Choroid plexus epithelial cell (primary cell): ENCODE data around the gene LRP1.

Source experiments
- DNase-seq: peaks from one replicate; pipeline ENCODE4 v3.0.0-alpha.2; 2010; ENCODE audit warnings: low read depth
- H3K4me3 ChIP-seq: 2 replicates; pipeline ENCODE4 v1.5.1; 2011; ENCODE audit warnings: low read depth, mild to moderate bottlenecking, control low read depth, low read length, moderate library complexity
- TF ChIP-seq, protein P1 (sequence below): conservative IDR thresholded peaks from 2 replicates; pipeline ENCODE4 v1.5.1; 2011; ENCODE audit warnings: low read depth, mild to moderate bottlenecking, control low read depth, inconsistent platforms, low read length, moderate library complexity

The LRP1 gene

DNA sequence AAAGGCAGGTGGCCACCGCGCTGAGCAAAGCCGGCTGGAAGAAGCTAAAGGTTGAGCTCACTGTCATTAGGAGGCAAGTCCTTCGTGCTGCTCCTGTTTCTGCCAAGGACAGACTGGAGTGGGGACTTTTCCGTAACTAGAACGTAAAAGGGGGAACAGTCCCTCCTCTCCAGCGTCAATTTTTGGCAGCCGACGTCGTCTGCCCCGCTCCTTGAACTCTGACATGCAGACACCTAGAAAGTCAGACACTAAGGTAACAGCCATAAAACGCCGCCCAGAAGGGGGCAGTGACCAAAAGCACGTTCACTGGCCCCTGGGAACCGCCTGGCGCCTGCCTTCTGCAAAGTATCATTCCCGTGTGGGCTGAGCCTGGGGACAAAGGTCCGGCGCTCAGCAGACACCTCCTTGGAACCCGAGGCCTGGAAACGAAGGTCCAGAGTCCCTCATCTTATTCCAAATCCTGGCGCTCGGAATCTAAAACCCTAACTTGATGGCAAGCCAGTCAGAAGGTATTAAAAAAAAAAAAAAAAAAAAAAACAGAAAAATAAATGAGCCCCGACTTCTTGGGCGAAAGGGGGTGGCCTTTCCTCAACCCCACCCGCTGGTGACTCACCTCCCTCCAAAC is 1.1 kb upstream of the LRP1 start:
- TF ChIP-seq, protein P1, sequence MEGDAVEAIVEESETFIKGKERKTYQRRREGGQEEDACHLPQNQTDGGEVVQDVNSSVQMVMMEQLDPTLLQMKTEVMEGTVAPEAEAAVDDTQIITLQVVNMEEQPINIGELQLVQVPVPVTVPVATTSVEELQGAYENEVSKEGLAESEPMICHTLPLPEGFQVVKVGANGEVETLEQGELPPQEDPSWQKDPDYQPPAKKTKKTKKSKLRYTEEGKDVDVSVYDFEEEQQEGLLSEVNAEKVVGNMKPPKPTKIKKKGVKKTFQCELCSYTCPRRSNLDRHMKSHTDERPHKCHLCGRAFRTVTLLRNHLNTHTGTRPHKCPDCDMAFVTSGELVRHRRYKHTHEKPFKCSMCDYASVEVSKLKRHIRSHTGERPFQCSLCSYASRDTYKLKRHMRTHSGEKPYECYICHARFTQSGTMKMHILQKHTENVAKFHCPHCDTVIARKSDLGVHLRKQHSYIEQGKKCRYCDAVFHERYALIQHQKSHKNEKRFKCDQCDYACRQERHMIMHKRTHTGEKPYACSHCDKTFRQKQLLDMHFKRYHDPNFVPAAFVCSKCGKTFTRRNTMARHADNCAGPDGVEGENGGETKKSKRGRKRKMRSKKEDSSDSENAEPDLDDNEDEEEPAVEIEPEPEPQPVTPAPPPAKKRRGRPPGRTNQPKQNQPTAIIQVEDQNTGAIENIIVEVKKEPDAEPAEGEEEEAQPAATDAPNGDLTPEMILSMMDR: peak; percentile 40
- no peak for DNase-seq

DNA sequence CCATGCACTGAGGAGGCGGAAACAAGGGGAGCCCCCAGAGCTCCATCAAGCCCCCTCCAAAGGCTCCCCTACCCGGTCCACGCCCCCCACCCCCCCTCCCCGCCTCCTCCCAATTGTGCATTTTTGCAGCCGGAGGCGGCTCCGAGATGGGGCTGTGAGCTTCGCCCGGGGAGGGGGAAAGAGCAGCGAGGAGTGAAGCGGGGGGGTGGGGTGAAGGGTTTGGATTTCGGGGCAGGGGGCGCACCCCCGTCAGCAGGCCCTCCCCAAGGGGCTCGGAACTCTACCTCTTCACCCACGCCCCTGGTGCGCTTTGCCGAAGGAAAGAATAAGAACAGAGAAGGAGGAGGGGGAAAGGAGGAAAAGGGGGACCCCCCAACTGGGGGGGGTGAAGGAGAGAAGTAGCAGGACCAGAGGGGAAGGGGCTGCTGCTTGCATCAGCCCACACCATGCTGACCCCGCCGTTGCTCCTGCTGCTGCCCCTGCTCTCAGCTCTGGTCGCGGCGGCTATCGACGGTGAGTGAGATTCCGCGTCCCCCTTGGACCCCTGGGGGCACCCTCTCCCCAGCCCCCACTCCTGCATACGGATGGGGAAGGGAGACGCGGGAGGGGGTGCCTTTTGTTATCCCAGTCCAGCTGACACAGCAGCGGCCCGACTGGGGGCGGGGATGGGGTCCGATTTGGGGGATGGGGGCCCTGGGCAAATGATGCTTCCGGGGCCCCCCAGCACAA is 400 bp downstream of the LRP1 start:
- peak overlapping the region; percentile 85 for H3K4me3 ChIP-seq
- TF ChIP-seq, protein P1: no peak
- no peak for DNase-seq

More for the DNA sequence above, 1.1 kb upstream of the LRP1 start:
- H3K4me3 ChIP-seq: peak overlapping the region; percentile 85

DNA sequence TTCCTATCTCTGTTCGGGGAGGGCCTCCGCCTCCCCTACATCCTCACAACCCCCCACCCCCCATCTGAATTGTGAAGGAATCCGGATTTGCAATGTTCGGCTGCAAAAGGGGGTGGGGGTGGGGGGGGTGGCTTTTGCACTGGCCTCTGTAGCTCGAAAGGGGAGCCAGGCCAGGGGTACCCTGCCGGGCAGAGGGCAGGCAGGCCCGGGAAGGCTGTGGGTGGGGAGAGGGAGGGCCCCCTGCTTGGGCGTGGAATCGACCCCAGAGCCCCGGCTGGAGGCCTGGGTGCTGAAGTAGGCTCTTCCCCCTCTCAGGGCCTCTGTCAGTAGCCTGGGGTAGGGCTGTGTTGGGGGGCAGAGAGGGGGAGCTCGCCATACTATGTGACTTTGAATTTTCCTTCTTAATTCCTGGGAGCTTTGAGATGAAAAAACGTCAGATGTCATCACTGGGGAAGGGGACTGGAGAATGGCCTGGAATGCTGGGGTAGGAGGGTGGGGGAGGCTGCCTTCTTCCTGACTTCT is 1.1 kb downstream of the LRP1 start:
- DNase-seq: no peak
- peak overlapping the region; percentile 85 for H3K4me3 ChIP-seq
- TF ChIP-seq, protein P1: no peak

DNA sequence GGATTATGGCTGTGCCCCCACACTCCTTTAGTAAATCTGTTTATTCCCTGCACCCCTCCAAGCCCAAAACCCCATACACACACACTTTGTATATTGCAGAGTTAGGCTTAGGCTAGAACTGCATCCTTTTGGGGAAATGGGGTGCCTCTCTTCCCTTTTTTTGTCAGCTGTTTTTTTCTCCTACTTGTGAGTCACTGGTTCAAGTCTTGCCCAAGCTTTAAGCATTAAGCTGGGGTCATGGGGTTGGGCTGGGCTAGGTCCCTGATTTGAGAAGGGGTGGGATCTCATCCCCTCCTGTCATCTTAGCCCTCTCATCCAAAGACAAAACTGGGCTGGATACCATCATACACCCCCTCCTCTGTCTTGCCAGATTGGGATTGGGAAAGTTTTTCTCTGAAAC is 1.6 kb downstream of the LRP1 start:
- DNase-seq: no peak
- peak overlapping the region; percentile 85 for H3K4me3 ChIP-seq
- TF ChIP-seq, protein P1: no peak

DNA sequence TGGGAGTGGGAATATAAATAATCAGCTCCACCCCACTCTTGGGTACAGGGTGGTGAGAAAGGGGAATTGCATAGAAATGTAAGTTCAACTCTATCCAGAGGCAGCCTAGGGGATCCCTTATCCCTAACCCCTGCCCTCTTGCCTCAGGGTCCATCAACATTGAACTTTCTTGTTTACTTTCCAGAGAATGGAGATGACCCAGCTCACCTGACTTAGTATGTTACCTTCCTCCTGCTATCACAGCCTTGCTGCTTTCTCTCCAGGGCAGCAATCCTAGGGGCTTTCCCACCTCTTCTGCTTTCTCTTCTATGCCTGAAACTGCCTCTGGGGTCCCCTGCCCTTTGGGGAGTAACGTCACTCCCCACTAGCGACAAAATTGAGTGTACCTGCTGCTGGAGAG is 2.7 kb downstream of the LRP1 start:
- DNase-seq: no peak
- H3K4me3 ChIP-seq: peak overlapping the region; percentile 85
- TF ChIP-seq, protein P1: no peak

DNA sequence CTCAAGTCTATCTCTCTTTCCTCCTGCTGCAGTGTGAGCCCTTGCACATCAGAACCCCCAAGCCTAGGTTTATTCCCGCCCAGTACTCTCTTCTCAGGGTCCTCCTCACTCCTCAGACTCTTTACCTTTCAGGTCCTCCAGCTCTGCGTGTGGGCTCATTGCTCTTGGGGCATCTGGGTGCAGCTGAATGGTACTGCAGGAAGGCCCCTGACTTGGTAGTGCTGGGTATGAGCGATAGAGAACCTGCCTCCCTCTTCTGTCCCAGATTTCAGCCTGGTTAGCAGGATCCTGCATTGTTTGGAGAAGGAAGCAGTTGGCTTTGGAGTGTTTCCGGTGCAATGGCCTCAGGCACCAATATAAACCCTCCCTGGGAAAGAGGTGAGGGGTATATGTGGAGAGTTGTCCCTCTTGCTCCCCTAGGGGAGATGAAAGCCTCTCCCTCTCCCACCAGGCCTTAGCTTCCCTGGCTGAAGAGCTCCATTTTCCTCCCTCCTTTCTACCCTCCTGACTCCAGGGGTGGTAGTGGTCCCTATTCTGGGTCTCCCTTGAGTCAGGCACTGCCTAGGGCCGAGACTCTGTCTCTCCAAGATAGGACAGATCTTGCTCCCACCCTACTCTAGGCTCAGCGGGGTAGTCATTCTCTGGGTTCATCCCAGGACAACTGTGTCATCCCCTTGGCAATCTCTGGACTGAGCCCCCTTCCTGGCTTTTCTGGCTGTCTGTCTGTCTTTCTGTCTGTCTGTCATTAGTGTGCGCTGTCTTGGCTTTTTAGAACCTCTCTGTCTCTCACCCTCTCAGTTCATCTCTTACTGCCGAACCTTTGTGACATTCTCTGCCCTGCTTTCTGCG is 3.8 kb downstream of the LRP1 start:
- TF ChIP-seq, protein P1: no peak
- DNase-seq: no peak
- peak overlapping the region; percentile 85 for H3K4me3 ChIP-seq
